Naive thymus-derived CD4-positive, alpha-beta T cell (primary cell): Measurements from ENCODE around the gene FGF3. TPM values are rescaled to one million over a fixed set of nuclear protein-coding genes. Genes with fewer than 3 reads are reported as not detected.

Experiments used
- ATAC-seq: fragments of 150-1000 bp; cut with Tn5 transposase; 2 replicates; pipeline ENCODE4 v1.10.0; 2021; ENCODE audit warnings: mild to moderate bottlenecking, moderate library complexity
- CTCF ChIA-PET: fragments of 350-600 bp; sonication (Branson Sonifier 250); formaldehyde crosslinking; loops from one replicate; lab custom pipeline; 2021; ENCODE audit warnings: antibody characterized with exemption; lab: Charles Lee
- POLR2A ChIA-PET: fragments of 350-600 bp; sonication (Branson Sonifier 250); formaldehyde crosslinking; loops from one replicate; lab custom pipeline; 2021; ENCODE audit warnings: antibody characterized with exemption, inconsistent platforms; lab: Charles Lee
- DNase-seq, 9 donors: peaks; one replicate each; pipeline versions ENCODE4 v3.0.0 to v3.0.0-alpha.2; 2020 to 2022; ENCODE audit warnings: mixed read lengths in 1 of 9
- H3K27ac ChIP-seq: one replicate; pipeline ENCODE4 v1.7.0; 2013; ENCODE audit warnings: mild to moderate bottlenecking, low read depth, low read length, moderate library complexity
- H3K27me3 ChIP-seq, 2 donors: one replicate each; pipeline ENCODE4 v1.7.0; 2013; ENCODE audit warnings: low read length in 2 of 2, mild to moderate bottlenecking in 2 of 2, moderate library complexity in 2 of 2; ENCODE audit not compliant: control insufficient read depth in 2 of 2, insufficient read depth in 2 of 2
- H3K36me3 ChIP-seq, 3 experiments: 1 replicate in 2 of 3; 2 replicates in 1 of 3; pipeline ENCODE4 v1.7.0; 2013; ENCODE audit warnings: low read length in 3 of 3, mild to moderate bottlenecking in 3 of 3, moderate library complexity in 1 of 3; ENCODE audit not compliant: insufficient read depth in 3 of 3, control insufficient read depth in 2 of 3
- H3K4me1 ChIP-seq, 2 donors: one replicate each; pipeline ENCODE4 v1.7.0; 2013; ENCODE audit warnings: low read length in 2 of 2, mild to moderate bottlenecking in 2 of 2, moderate library complexity in 1 of 2; ENCODE audit not compliant: control insufficient read depth in 2 of 2, insufficient read depth in 2 of 2
- H3K4me3 ChIP-seq: 2 replicates; pipeline ENCODE4 v1.7.0; 2013; ENCODE audit warnings: mild to moderate bottlenecking, low read length
- H3K9me3 ChIP-seq, 3 experiments: 1 replicate in 2 of 3; 2 replicates in 1 of 3; pipeline ENCODE4 v1.7.0; 2013; ENCODE audit warnings: low read length in 3 of 3; ENCODE audit not compliant: control insufficient read depth in 2 of 3
- H3K27ac Mint-ChIP-seq, 9 donors: one replicate each; pipeline ENCODE4 v1.8.0; 2020 to 2022; ENCODE audit warnings: mixed read lengths in 9 of 9, mild to moderate bottlenecking in 8 of 9, moderate library complexity in 5 of 9, inconsistent platforms in 2 of 9
- H3K27me3 Mint-ChIP-seq, 5 donors: one replicate each; pipeline ENCODE4 v1.8.0; 2021 to 2022; ENCODE audit warnings: mixed read lengths in 5 of 5, mild to moderate bottlenecking in 1 of 5
- H3K36me3 Mint-ChIP-seq, 5 donors: one replicate each; pipeline ENCODE4 v1.8.0; 2020 to 2022; ENCODE audit warnings: mixed read lengths in 5 of 5, mild to moderate bottlenecking in 3 of 5, inconsistent platforms in 1 of 5
- H3K4me1 Mint-ChIP-seq, 7 donors: one replicate each; pipeline ENCODE4 v1.8.0; 2020 to 2022; ENCODE audit warnings: mixed read lengths in 7 of 7, mild to moderate bottlenecking in 3 of 7, inconsistent platforms in 1 of 7
- H3K4me3 Mint-ChIP-seq, 10 donors: one replicate each; pipeline ENCODE4 v1.8.0; 2020 to 2022; ENCODE audit warnings: mild to moderate bottlenecking in 10 of 10, mixed read lengths in 10 of 10, moderate library complexity in 6 of 10, inconsistent platforms in 2 of 10
- H3K9me3 Mint-ChIP-seq, 11 donors: one replicate each; pipeline ENCODE4 v1.8.0; 2020 to 2022; ENCODE audit warnings: mixed read lengths in 11 of 11, mild to moderate bottlenecking in 4 of 11, inconsistent platforms in 1 of 11, moderate library complexity in 1 of 11
- intact Hi-C, 2 donors: fragments of 100-400 bp; cut with micrococcal nuclease; formaldehyde crosslinking; loops; one replicate each; pipeline ENCODE4 v1.15.1; 2023
- polyA plus RNA-seq, 2 donors: library from polyadenylated mRNA; unstranded; fragments of 300-500 nt; fragmentation: Illumina TruSeq; gene quantifications; one replicate each; pipeline ENCODE4 v1.2.3, GENCODE V29; 2021
- total RNA-seq, 6 experiments: library from RNA in 5 of 6; stranded (reverse) in 5 of 6; gene quantifications; 1 replicate in 5 of 6; 2 replicates in 1 of 6; pipeline ENCODE4 v1.2.3 and lab custom pipeline; 2021 to 2026

Gene FGF3
- total and polyA plus RNA-seq, 7 experiments from 2014 or later = not detected

GRCh38 chr11:69760319-69760718 lies 58.9 kb downstream of the FGF3 start:
- Histone ChIP-seq H3K27ac (no peak overlapping the region), H3K27me3 (no peaks in the 10 kb centered on the region), H3K4me1 (no peaks in the 10 kb centered on the region), H3K36me3 (no peaks in the 10 kb centered on the region), H3K9me3 (peaks cover 0 to 13% (median 0%) of the 10 kb centered on the region in 3 experiments), H3K4me3 (no peak overlapping the region)
- Mint-ChIP-seq H3K27me3 (peaks cover 0 to 47% (median 24%) of the 10 kb centered on the region in 5 donors), H3K9me3 (peaks cover 0 to 26% (median 4%) of the 10 kb centered on the region in 11 donors), H3K4me1 (no peaks in the 10 kb centered on the region), H3K4me3 (no peak overlapping the region), H3K36me3 (no peaks in the 10 kb centered on the region), H3K27ac (no peak overlapping the region)
- POLR2A ChIA-PET = interaction anchor here (0.7 kb wide), 1 partner anchor 19 kb away, joined by 3 read pairs; no protein-coding TSS in a partner anchor
- ATAC-seq (no peak), DNase-seq (no peak)
- CTCF ChIA-PET = no interaction called here
- intact Hi-C loops = no loop called here

Other genes with a start within 250 kb of the FGF3 start
- 1 to 10 TPM in 2 of 5 experiments, under 1 TPM in 3; 0.35 to 4.0 (median 0.84) TPM for gene CCND1, start 178.3 kb downstream of the FGF3 start, total RNA-seq
- gene CCND1, start 178.3 kb downstream of the FGF3 start, polyA plus RNA-seq = 1 to 10 TPM in 1 of 2 donors, under 1 TPM in 1; 0.26 to 4.9 TPM
- 10 to 100 TPM; 32.8 to 75.6 (median 55.1) TPM for gene LTO1, start 144.1 kb downstream of the FGF3 start, total RNA-seq
- 10 to 100 TPM; 19.1 to 21.3 TPM for gene LTO1, start 144.1 kb downstream of the FGF3 start, polyA plus RNA-seq
- not detected for gene FGF19, start 115.4 kb downstream of the FGF3 start, total RNA-seq
- gene FGF19, start 115.4 kb downstream of the FGF3 start, polyA plus RNA-seq = not detected
- not detected for gene FGF4, start 44.1 kb downstream of the FGF3 start, total RNA-seq
- not detected for gene FGF4, start 44.1 kb downstream of the FGF3 start, polyA plus RNA-seq